GM19239 (cell line): ENCODE measurements around the gene IL1R2.

Experiments
- DNase-seq: peaks from one replicate; pipeline ENCODE4 v3.0.0; 2011; ENCODE audit warnings: low spot score; ENCODE audit not compliant: insufficient read length
- FAIRE-seq: peaks from 2 replicates; lab custom pipeline; 2011; peaks lifted over from hg19 to GRCh38; lab: Jason Lieb, UNC

IL1R2 gene

GRCh38 chr2:102033750-102034682 is 42.3 kb downstream of the IL1R2 start:
- no peak for DNase-seq
- FAIRE-seq, result no peak

GRCh38 chr2:102034683-102035548 is 43.2 kb downstream of the IL1R2 start:
- DNase-seq (no peak), FAIRE-seq (no peak)

- no peak for FAIRE-seq
- DNase-seq, result no peak
These were observed 45.9 kb downstream of the IL1R2 start for GRCh38 chr2:102037681-102038080.

- DNase-seq, result no peak
- FAIRE-seq, result no peak
These were observed 48.5 kb downstream of the IL1R2 start for GRCh38 chr2:102040229-102040628.

DNA sequence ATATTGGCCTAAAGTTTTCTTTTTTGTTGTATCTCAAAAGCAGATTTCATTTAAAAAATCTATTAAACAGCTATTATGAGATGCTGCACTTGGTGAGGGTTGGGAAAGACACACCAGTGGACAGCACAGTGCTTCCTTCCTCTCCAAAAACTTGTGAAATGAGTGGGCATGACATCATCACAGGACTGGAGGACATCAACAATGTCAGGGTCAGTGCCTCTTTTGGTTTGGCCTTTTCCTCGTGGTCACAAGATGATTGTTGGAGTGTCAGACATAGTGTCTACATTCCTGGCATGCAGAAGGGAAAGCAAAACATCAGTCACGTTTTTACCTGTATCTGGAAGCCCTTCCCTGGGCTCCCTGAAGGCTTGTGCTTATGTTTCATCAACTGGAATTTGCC is 49.6 kb downstream of the IL1R2 start:
- DNase-seq (no peak), FAIRE-seq (no peak)

- DNase-seq (no peak), FAIRE-seq (no peak)
These were observed 50.7 kb downstream of the IL1R2 start for GRCh38 chr2:102042196-102043081.

DNA sequence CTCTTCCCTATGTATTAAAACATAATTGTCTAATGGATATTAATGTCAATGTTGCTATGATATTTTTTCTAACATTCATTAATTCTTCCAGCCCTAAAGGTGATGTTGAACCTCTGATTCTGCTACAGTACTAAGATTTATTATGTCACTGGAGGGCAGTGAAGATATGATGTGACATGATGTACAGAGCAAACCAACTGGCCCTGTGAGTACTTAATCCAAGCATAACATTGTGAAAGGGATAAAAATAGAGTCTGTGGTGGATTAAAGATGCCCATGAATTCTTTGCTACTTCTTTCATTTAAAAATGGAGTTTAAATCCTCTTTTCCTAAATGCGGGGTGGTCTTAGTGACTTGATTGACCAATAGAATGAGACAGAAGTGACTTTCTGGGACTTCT is 51.8 kb downstream of the IL1R2 start:
- no peak for FAIRE-seq
- no peak for DNase-seq

- no peak for FAIRE-seq
- no peak for DNase-seq
These were observed 52.6 kb downstream of the IL1R2 start for GRCh38 chr2:102044235-102044896.

- FAIRE-seq (no peak), DNase-seq (no peak)
These were observed 53.3 kb downstream of the IL1R2 start for GRCh38 chr2:102044967-102045489.

- no peak for FAIRE-seq
- no peak for DNase-seq
These were observed 53.9 kb downstream of the IL1R2 start for GRCh38 chr2:102045697-102046096.

GRCh38 chr2:102046135-102046986 is 54.6 kb downstream of the IL1R2 start:
- DNase-seq, result no peak
- no peak for FAIRE-seq

DNA sequence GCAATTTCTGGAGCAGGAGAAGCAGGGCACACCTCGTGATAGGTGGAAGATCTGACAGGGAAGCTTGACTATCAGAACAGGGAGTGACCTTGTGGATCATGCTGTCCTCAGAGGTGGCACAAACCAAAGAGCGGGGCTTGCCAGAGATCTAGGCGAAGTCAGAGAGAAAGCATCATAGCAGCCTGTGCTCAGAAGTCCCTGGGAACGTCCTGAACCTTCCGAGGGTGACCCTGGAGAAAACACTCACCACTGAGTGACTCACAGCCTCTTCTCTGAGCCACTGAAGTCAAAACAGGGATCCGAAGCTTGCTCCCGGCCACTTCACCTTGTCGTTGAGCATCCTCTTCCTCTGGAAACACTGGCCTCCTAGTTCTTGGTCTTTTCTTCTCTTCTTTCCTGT is 56.7 kb downstream of the IL1R2 start:
- no peak for FAIRE-seq

GRCh38 chr2:102049756-102050443 is 58.1 kb downstream of the IL1R2 start:
- no peak for FAIRE-seq
- no peak for DNase-seq

More for the DNA sequence above, 56.7 kb downstream of the IL1R2 start:
- no peak for DNase-seq

- FAIRE-seq, result no peak
- no peak for DNase-seq
These were observed 59.2 kb downstream of the IL1R2 start for GRCh38 chr2:102050854-102051391.

GRCh38 chr2:102051692-102052277 is 60.0 kb downstream of the IL1R2 start:
- no peak for DNase-seq
- FAIRE-seq, result no peak

DNA sequence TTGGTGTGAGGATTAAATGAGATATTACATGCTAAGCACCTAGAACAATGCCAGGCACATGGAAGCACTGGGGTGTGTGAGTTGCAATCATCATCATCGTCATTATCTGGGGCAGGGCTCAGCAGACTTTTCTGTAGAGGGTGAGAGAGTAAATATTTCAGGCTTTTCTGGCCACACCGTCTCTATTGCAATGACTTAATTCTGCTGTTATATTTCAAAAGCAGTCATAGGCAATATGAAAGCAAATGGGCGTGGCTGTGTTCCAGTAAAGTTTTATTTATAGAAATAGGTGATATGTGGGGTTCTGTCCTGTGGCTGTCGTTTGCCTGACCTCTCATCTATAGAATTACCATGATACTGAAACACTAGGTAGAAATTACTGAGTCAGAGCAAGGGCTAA is 60.6 kb downstream of the IL1R2 start:
- FAIRE-seq (no peak), DNase-seq (no peak)

- FAIRE-seq (no peak), DNase-seq (no peak)
These were observed 61.3 kb downstream of the IL1R2 start for GRCh38 chr2:102053096-102053495.
